Measurements from ENCODE around the gene CHCHD10. TPM values are rescaled to one million over a fixed set of nuclear protein-coding genes. Genes with fewer than 3 reads are reported as not detected.

Gene CHCHD10
- total RNA-seq, 1 donor from 2014 or later, result 60.9 TPM

GRCh38 chr22:23800297-23801237 lies 32.8 kb upstream of the CHCHD10 start:
- Histone ChIP-seq H3K4me3 (ENCODE audit: insufficient read depth, low read depth, low read length) (no peak overlapping the region), H3K4me1 (ENCODE audit: insufficient read depth, low read length) (no peaks in the 10 kb centered on the region), H3K79me2 (ENCODE audit: insufficient read depth, low read length) (peaks cover 5% of the 10 kb centered on the region), H3K27ac (ENCODE audit: low read depth, low read length) (no peak overlapping the region), H4K20me1 (ENCODE audit: insufficient read depth, low read length) (peaks cover 20% of the 10 kb centered on the region), H3K9ac (ENCODE audit: low read length) (no peak overlapping the region), H3K9me3 (ENCODE audit: insufficient read depth, low read depth, low read length) (no peaks in the 10 kb centered on the region), H3K36me3 (ENCODE audit: insufficient read depth, low read length) (peaks cover 47% of the 10 kb centered on the region), H3K27me3 (ENCODE audit: insufficient read depth, low read length) (no peaks in the 10 kb centered on the region), H2AFZ (ENCODE audit: low read depth, low read length) (no peak overlapping the region), H3K4me2 (ENCODE audit: low read length) (no peak overlapping the region)
- Mint-ChIP-seq H3K4me3 (ENCODE audit: unreplicated experiment) (no peak overlapping the region), H3K27me3 (ENCODE audit: low read depth, unreplicated experiment) (no peaks in the 10 kb centered on the region), H3K9me3 (ENCODE audit: unreplicated experiment) (no peaks in the 10 kb centered on the region), H3K4me1 (ENCODE audit: low read depth, unreplicated experiment) (no peaks in the 10 kb centered on the region), H3K36me3 (ENCODE audit: low read depth, unreplicated experiment) (peaks cover 24% of the 10 kb centered on the region), H3K27ac (ENCODE audit: unreplicated experiment) (no peak overlapping the region)
- DNase-seq (ENCODE audit: low read depth), result no peak
- no peak for TF ChIP-seq EZH2 (IDR thresholded peaks at IDR 0.05; ENCODE audit: insufficient read depth, low read length)
- no peak for TF ChIP-seq CTCF (IDR thresholded peaks at IDR 0.05; ENCODE audit: insufficient read depth, low read depth, low read length)
- no peak for FAIRE-seq

GRCh38 chr22:23796461-23796860 lies 28.7 kb upstream of the CHCHD10 start:
- Histone ChIP-seq H3K4me3 (ENCODE audit: insufficient read depth, low read depth, low read length) (no peak overlapping the region), H3K9ac (ENCODE audit: low read length) (no peak overlapping the region), H4K20me1 (ENCODE audit: insufficient read depth, low read length) (peaks cover 37% of the 10 kb centered on the region), H3K4me2 (ENCODE audit: low read length) (no peak overlapping the region), H3K27me3 (ENCODE audit: insufficient read depth, low read length) (no peaks in the 10 kb centered on the region), H2AFZ (ENCODE audit: low read depth, low read length) (no peak overlapping the region), H3K36me3 (ENCODE audit: insufficient read depth, low read length) (peaks cover 33% of the 10 kb centered on the region), H3K9me3 (ENCODE audit: insufficient read depth, low read depth, low read length) (no peaks in the 10 kb centered on the region), H3K27ac (ENCODE audit: low read depth, low read length) (no peak overlapping the region), H3K79me2 (ENCODE audit: insufficient read depth, low read length) (peaks cover 26% of the 10 kb centered on the region), H3K4me1 (ENCODE audit: insufficient read depth, low read length) (no peaks in the 10 kb centered on the region)
- Mint-ChIP-seq H3K36me3 (ENCODE audit: low read depth, unreplicated experiment) (peaks cover 15% of the 10 kb centered on the region), H3K27ac (ENCODE audit: unreplicated experiment) (no peak overlapping the region), H3K27me3 (ENCODE audit: low read depth, unreplicated experiment) (no peaks in the 10 kb centered on the region), H3K4me3 (ENCODE audit: unreplicated experiment) (no peak overlapping the region), H3K4me1 (ENCODE audit: low read depth, unreplicated experiment) (no peaks in the 10 kb centered on the region), H3K9me3 (ENCODE audit: unreplicated experiment) (no peaks in the 10 kb centered on the region)
- FAIRE-seq (no peak), DNase-seq (ENCODE audit: low read depth) (no peak)
- TF ChIP-seq EZH2 (IDR thresholded peaks at IDR 0.05; ENCODE audit: insufficient read depth, low read length) (no peak), CTCF (IDR thresholded peaks at IDR 0.05; ENCODE audit: insufficient read depth, low read depth, low read length) (no peak)

GRCh38 chr22:23793326-23793725 lies 25.6 kb upstream of the CHCHD10 start:
- DNase-seq (ENCODE audit: low read depth), result no peak
- Histone ChIP-seq H2AFZ (ENCODE audit: low read depth, low read length) (no peak overlapping the region), H3K36me3 (ENCODE audit: insufficient read depth, low read length) (peaks cover 23% of the 10 kb centered on the region), H3K4me1 (ENCODE audit: insufficient read depth, low read length) (no peaks in the 10 kb centered on the region), H3K79me2 (ENCODE audit: insufficient read depth, low read length) (peaks cover 57% of the 10 kb centered on the region), H3K4me3 (ENCODE audit: insufficient read depth, low read depth, low read length) (no peak overlapping the region), H3K4me2 (ENCODE audit: low read length) (no peak overlapping the region), H3K9ac (ENCODE audit: low read length) (no peak overlapping the region), H3K9me3 (ENCODE audit: insufficient read depth, low read depth, low read length) (no peaks in the 10 kb centered on the region), H3K27me3 (ENCODE audit: insufficient read depth, low read length) (no peaks in the 10 kb centered on the region), H3K27ac (ENCODE audit: low read depth, low read length) (no peak overlapping the region), H4K20me1 (ENCODE audit: insufficient read depth, low read length) (peaks cover 63% of the 10 kb centered on the region)
- no peaks in the 10 kb centered on the region for H3K9me3 Mint-ChIP-seq (ENCODE audit: unreplicated experiment)
- H3K27me3 Mint-ChIP-seq (ENCODE audit: low read depth, unreplicated experiment), result no peaks in the 10 kb centered on the region
- peaks cover 5% of the 10 kb centered on the region for H3K36me3 Mint-ChIP-seq (ENCODE audit: low read depth, unreplicated experiment)
- no peak for TF ChIP-seq CTCF (IDR thresholded peaks at IDR 0.05; ENCODE audit: insufficient read depth, low read depth, low read length)
- no peak for TF ChIP-seq EZH2 (IDR thresholded peaks at IDR 0.05; ENCODE audit: insufficient read depth, low read length)
- no peak for FAIRE-seq
- H3K4me1 Mint-ChIP-seq (ENCODE audit: low read depth, unreplicated experiment), result peaks cover 6% of the 10 kb centered on the region
- no peak overlapping the region for H3K4me3 Mint-ChIP-seq (ENCODE audit: unreplicated experiment)
- H3K27ac Mint-ChIP-seq (ENCODE audit: unreplicated experiment), result no peak overlapping the region
